BLaER1 treated with 17β-estradiol and CSF1 and Interleukin-3, amounts not matched to agents 10 nM and 100 nM (cell line): ENCODE results near the gene TMEM161B.
A peak's percentile ranks its signal among the peaks of the same experiment; 100 is the strongest.

Experiments used
- H3K27ac ChIP-seq, 11 experiments: shearing (Covaris generic); formaldehyde crosslinking; 2 replicates each; pipeline ENCODE4 v1.8.1; 2022
- H3K27me3 ChIP-seq, 11 experiments: shearing (Covaris generic); formaldehyde crosslinking; 2 replicates each; pipeline ENCODE4 v1.8.1; 2022
- H3K36me3 ChIP-seq, 11 experiments: shearing (Covaris generic); formaldehyde crosslinking; 2 replicates each; pipeline ENCODE4 v1.8.1; 2022
- H3K4me1 ChIP-seq, 10 experiments: shearing (Covaris generic); formaldehyde crosslinking; 2 replicates each; pipeline ENCODE4 v1.8.1; 2022
- H3K4me2 ChIP-seq, 11 experiments: shearing (Covaris generic); formaldehyde crosslinking; 2 replicates each; pipeline ENCODE4 v1.8.1; 2022
- H3K4me3 ChIP-seq, 10 experiments: shearing (Covaris generic); formaldehyde crosslinking; 2 replicates each; pipeline ENCODE4 v1.8.1; 2022
- H3K9ac ChIP-seq, 11 experiments: shearing (Covaris generic); formaldehyde crosslinking; 2 replicates each; pipeline ENCODE4 v1.8.1; 2022
- H3K9me3 ChIP-seq, 11 experiments: shearing (Covaris generic); formaldehyde crosslinking; replicated peaks in 1 of 11; 2 replicates each; pipeline ENCODE4 v1.8.1; 2022
- H4K20me1 ChIP-seq, 11 experiments: shearing (Covaris generic); formaldehyde crosslinking; 2 replicates each; pipeline ENCODE4 v1.8.1; 2022
- Cebpa-rat ChIP-seq, 11 experiments: shearing (Covaris generic); IDR thresholded peaks; 2 replicates each; pipeline ENCODE4 v1.8.1; 2022

The TMEM161B gene

GRCh38 chr5:88256037-88256436 lies 12.6 kb downstream of the TMEM161B start:
- no peak overlapping the region for H3K4me3 ChIP-seq
- no peak overlapping the region for H3K9ac ChIP-seq

GRCh38 chr5:88254320-88254719 lies 14.3 kb downstream of the TMEM161B start:
- H3K4me1 ChIP-seq: peaks cover 0 to 16% (median 0%) of the 10 kb centered on the region in 10 experiments; a peak in 2 of 20 replicates
- no peak overlapping the region for H3K4me2 ChIP-seq
- no peak overlapping the region for H3K27ac ChIP-seq
- H3K9ac ChIP-seq: no peak overlapping the region
- peaks cover 0 to 17% (median 8%) of the 10 kb centered on the region in 11 experiments; a peak in 7 of 22 replicates for H3K9me3 ChIP-seq
- H3K4me3 ChIP-seq: no peak overlapping the region
- H4K20me1 ChIP-seq: peaks cover 13 to 60% (median 32%) of the 10 kb centered on the region in 11 experiments; a peak in 16 of 22 replicates
- H3K27me3 ChIP-seq: no peaks in the 10 kb centered on the region
- peaks cover 7 to 48% (median 27%) of the 10 kb centered on the region in 11 experiments; a peak in 17 of 22 replicates for H3K36me3 ChIP-seq
- no peak for TF ChIP-seq Cebpa-rat (IDR thresholded peaks at IDR 0.05)

More at GRCh38 chr5:88256037-88256436, 12.6 kb downstream of the TMEM161B start:
- Histone ChIP-seq H3K4me1 (peaks cover 0 to 13% (median 0%) of the 10 kb centered on the region in 10 experiments; a peak in 2 of 20 replicates), H4K20me1 (peaks cover 9 to 62% (median 34%) of the 10 kb centered on the region in 11 experiments; a peak in 15 of 22 replicates), H3K36me3 (peaks cover 8 to 38% (median 16%) of the 10 kb centered on the region in 11 experiments; a peak in 15 of 22 replicates), H3K27me3 (no peaks in the 10 kb centered on the region), H3K9me3 (peaks cover 0 to 9% (median 0%) of the 10 kb centered on the region in 11 experiments; a peak in 2 of 22 replicates), H3K4me2 (no peak overlapping the region), H3K27ac (no peak overlapping the region)
- TF ChIP-seq Cebpa-rat (IDR thresholded peaks at IDR 0.05): no peak

- Histone ChIP-seq H3K36me3 (peaks cover 5 to 47% (median 20%) of the 10 kb centered on the region in 11 experiments; a peak in 16 of 22 replicates), H3K4me3 (no peak overlapping the region), H3K27ac (peak overlapping the region in 1 of 11 experiments; percentile 37; a peak in 3 of 22 replicates), H3K4me1 (peaks cover 0 to 16% (median 0%) of the 10 kb centered on the region in 10 experiments; a peak in 2 of 20 replicates), H3K9me3 (peaks cover 0 to 17% (median 8%) of the 10 kb centered on the region in 11 experiments; a peak in 8 of 22 replicates), H3K4me2 (peak overlapping the region in 2 of 11 experiments; percentile 32 to 36; a peak in 2 of 22 replicates), H3K27me3 (no peaks in the 10 kb centered on the region), H4K20me1 (peaks cover 10 to 56% (median 30%) of the 10 kb centered on the region in 11 experiments; a peak in 16 of 22 replicates), H3K9ac (no peak overlapping the region)
- no peak for TF ChIP-seq Cebpa-rat (IDR thresholded peaks at IDR 0.05)
These were observed 17.5 kb downstream of the TMEM161B start for GRCh38 chr5:88251048-88251711.

- Histone ChIP-seq H3K4me1 (peaks cover 0 to 16% (median 0%) of the 10 kb centered on the region in 10 experiments; a peak in 2 of 20 replicates), H3K9ac (no peak overlapping the region), H3K36me3 (peaks cover 8 to 46% (median 20%) of the 10 kb centered on the region in 11 experiments; a peak in 16 of 22 replicates), H3K4me3 (no peak overlapping the region), H3K27ac (0 out of 22 replicates have a peak overlapping the region, but pooled peaks of 1 of the 11 experiments have one; percentile 37), H4K20me1 (peaks cover 17 to 60% (median 28%) of the 10 kb centered on the region in 11 experiments; a peak in 16 of 22 replicates), H3K9me3 (peaks cover 0 to 15% (median 8%) of the 10 kb centered on the region in 11 experiments; a peak in 8 of 22 replicates), H3K4me2 (no peak overlapping the region), H3K27me3 (no peaks in the 10 kb centered on the region)
- no peak for TF ChIP-seq Cebpa-rat (IDR thresholded peaks at IDR 0.05)
These were observed 18.6 kb downstream of the TMEM161B start for GRCh38 chr5:88250010-88250409.

- no peak overlapping the region for H3K9ac ChIP-seq
- H3K36me3 ChIP-seq: peaks cover 6 to 39% (median 15%) of the 10 kb centered on the region in 11 experiments; a peak in 14 of 22 replicates
- H3K4me2 ChIP-seq: no peak overlapping the region
- H4K20me1 ChIP-seq: peaks cover 14 to 69% (median 27%) of the 10 kb centered on the region in 11 experiments; a peak in 16 of 22 replicates
- TF ChIP-seq Cebpa-rat (IDR thresholded peaks at IDR 0.05): no peak
- peaks cover 0 to 11% (median 0%) of the 10 kb centered on the region in 10 experiments; a peak in 1 of 20 replicates for H3K4me1 ChIP-seq
- no peak overlapping the region for H3K4me3 ChIP-seq
- no peaks in the 10 kb centered on the region for H3K27me3 ChIP-seq
- H3K27ac ChIP-seq: no peak overlapping the region
- peaks cover 0 to 15% (median 8%) of the 10 kb centered on the region in 11 experiments; a peak in 8 of 22 replicates for H3K9me3 ChIP-seq
These were observed 19.7 kb downstream of the TMEM161B start for GRCh38 chr5:88248743-88249540.

- Histone ChIP-seq H3K27ac (no peak overlapping the region), H3K4me1 (peaks cover 0 to 11% (median 0%) of the 10 kb centered on the region in 10 experiments; a peak in 1 of 20 replicates), H3K9me3 (peaks cover 0 to 15% (median 8%) of the 10 kb centered on the region in 11 experiments; a peak in 8 of 22 replicates), H3K27me3 (no peaks in the 10 kb centered on the region), H3K4me2 (no peak overlapping the region), H3K4me3 (no peak overlapping the region), H3K9ac (no peak overlapping the region), H4K20me1 (peaks cover 14 to 71% (median 30%) of the 10 kb centered on the region in 11 experiments; a peak in 16 of 22 replicates), H3K36me3 (peaks cover 6 to 42% (median 10%) of the 10 kb centered on the region in 11 experiments; a peak in 14 of 22 replicates)
- no peak for TF ChIP-seq Cebpa-rat (IDR thresholded peaks at IDR 0.05)
These were observed 20.6 kb downstream of the TMEM161B start for GRCh38 chr5:88248094-88248493.

- no peak overlapping the region for H3K9ac ChIP-seq
- H3K4me1 ChIP-seq: peaks cover 0 to 4% (median 0%) of the 10 kb centered on the region in 10 experiments; a peak in 1 of 20 replicates
- H3K9me3 ChIP-seq: peaks cover 0 to 14% (median 2%) of the 10 kb centered on the region in 11 experiments; a peak in 8 of 22 replicates
- no peaks in the 10 kb centered on the region for H3K27me3 ChIP-seq
- peaks cover 14 to 82% (median 47%) of the 10 kb centered on the region in 11 experiments; a peak in 17 of 22 replicates for H4K20me1 ChIP-seq
- no peak overlapping the region for H3K4me3 ChIP-seq
- no peak overlapping the region for H3K4me2 ChIP-seq
- peaks cover under 1 to 27% (median 9%) of the 10 kb centered on the region in 11 experiments; a peak in 13 of 22 replicates for H3K36me3 ChIP-seq
- TF ChIP-seq Cebpa-rat (IDR thresholded peaks at IDR 0.05): no peak
- no peak overlapping the region for H3K27ac ChIP-seq
These were observed 22.8 kb downstream of the TMEM161B start for GRCh38 chr5:88245893-88246244.

GRCh38 chr5:88245241-88245892 lies 23.3 kb downstream of the TMEM161B start:
- no peaks in the 10 kb centered on the region for H3K27me3 ChIP-seq
- H3K4me1 ChIP-seq: no peaks in the 10 kb centered on the region
- H3K9me3 ChIP-seq: peaks cover 0 to 9% (median 0%) of the 10 kb centered on the region in 11 experiments; a peak in 8 of 22 replicates
- H4K20me1 ChIP-seq: peaks cover 14 to 82% (median 46%) of the 10 kb centered on the region in 11 experiments; a peak in 17 of 22 replicates
- no peak overlapping the region for H3K9ac ChIP-seq
- no peak overlapping the region for H3K27ac ChIP-seq
- no peak overlapping the region for H3K4me2 ChIP-seq
- no peak for TF ChIP-seq Cebpa-rat (IDR thresholded peaks at IDR 0.05)
- no peak overlapping the region for H3K4me3 ChIP-seq
- peaks cover 5 to 27% (median 11%) of the 10 kb centered on the region in 11 experiments; a peak in 16 of 22 replicates for H3K36me3 ChIP-seq
